GM19351 (cell line): ENCODE measurements around the gene MAP1LC3A.

ENCODE experiments used
- ATAC-seq: cut with Tn5 transposase; IDR thresholded peaks from one replicate; pipeline ENCODE4 v1.9.1; 2021; ENCODE audit warnings: mild to moderate bottlenecking, moderate library complexity; ENCODE audit not compliant: unreplicated experiment

The MAP1LC3A gene

DNA sequence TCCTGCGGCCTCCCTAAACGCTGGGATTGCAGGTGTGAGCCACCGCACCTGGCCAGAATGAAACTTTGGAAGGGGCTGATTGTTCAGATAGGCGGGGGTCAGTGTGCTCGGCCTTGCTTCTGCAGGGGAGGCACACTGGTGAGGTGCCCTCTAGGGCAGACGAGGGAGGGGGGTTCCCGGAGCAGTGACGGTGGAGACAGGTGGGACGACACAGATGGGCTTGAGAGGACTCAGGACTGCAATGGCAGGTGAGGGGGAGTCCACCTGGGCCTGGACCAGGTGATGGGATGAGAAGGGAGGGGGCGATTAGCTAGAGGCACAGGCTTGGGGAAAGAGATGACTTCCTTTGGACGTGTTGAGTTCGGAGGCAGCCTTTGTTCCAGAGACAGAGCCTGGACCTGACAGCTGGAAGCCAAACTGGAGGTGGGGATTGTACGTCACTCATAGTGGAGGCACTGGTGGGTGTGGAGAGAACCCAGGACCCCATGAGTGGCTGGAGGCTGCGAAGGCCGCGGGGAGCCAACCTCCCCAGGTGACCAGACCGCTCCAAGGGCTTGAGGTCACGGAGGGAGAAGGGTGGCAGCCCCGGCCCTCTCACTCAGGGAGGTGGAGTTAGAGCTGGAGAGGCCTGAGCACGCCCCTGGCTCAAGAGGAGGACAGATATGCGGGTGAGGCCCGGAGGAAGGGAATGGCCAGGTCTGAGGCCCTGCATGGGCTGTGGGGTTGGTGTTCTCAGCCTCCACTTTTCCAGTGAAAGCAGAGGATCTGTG, 10.5 kb upstream of the MAP1LC3A start:
- no peak for ATAC-seq

DNA sequence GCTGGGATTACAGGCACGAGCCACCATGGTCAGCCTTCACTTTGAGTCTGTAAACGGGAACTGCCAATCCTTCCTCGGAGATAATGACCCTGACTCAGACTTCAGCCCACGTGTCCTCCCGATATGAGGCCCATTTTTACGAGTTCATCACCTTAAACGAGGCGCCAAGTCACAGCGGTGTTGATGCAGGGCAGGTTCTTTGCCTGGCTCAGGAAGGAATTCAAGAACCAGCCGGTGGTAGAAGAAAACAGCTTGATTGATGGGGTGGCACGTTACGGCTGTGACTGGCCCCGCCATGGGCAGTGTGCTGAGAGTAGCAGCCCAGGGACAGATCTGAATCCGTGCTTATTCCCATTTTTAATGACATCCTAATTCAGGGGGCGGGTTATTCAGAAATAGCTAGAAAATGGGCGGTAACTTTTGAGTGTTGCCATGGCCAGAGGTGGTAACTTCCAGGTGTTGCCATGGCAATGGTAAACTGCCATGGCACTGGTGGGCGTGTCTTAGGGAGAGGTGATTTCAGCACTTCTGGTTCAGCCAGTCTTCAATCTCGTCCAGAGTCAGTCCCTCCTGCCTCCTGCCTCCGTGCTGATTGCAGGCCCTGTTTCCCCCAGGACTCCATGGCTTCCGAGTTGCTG, 9.1 kb upstream of the MAP1LC3A start:
- ATAC-seq = no peak

GRCh38 chr20:34549929-34550305, 8.6 kb upstream of the MAP1LC3A start:
- no peak for ATAC-seq

GRCh38 chr20:34552569-34552968, 5.9 kb upstream of the MAP1LC3A start:
- ATAC-seq = no peak

GRCh38 chr20:34553366-34553867, 5.1 kb upstream of the MAP1LC3A start:
- ATAC-seq = no peak

GRCh38 chr20:34557936-34558319, 590 bp upstream of the MAP1LC3A start:
- no peak for ATAC-seq

GRCh38 chr20:34559311-34560140, 1.0 kb downstream of the MAP1LC3A start:
- no peak for ATAC-seq

DNA sequence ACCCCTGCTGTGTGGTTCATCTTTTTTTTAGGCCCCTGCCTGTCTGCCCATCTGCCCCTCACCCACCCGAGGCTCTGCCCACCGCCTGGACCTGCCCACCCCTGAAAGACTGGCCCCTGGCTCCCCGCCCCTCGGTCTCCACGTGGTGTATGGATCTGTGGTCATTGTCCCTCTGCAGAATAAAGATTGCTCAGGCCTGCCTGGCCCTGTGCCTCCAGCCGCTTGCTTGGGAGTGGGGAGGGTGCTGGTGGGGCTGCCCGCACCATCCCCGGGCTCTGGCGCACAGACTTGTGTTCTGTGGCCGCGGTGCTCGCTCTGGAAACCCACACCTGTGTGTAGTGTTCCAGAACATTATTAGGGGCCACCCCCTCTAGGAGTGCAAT, 1.6 kb downstream of the MAP1LC3A start:
- ATAC-seq = no peak

DNA sequence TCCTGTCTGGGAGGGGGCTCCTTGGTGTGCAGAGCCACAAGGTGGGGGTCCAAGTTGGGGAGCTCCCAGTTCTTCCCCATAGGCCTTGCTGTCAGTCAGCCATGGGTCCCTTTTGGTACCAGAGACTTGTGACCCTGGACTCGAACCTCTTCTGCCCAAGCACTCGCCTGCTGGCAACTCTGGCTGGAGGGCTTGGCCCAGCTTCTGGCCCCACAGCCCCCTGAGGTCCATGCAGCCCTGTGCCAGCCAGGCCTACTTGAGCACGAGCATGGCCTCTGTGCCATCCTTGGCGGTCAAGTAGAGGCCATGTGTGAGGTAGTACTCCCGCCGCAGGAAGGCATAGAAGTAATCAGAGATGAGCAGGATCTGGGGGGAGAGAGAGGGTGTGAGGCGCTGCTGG, 2.1 kb downstream of the MAP1LC3A start:
- no peak for ATAC-seq

- ATAC-seq = no peak
These were observed 3.1 kb downstream of the MAP1LC3A start for GRCh38 chr20:34561661-34562060.

GRCh38 chr20:34562641-34563040, 4.1 kb downstream of the MAP1LC3A start:
- ATAC-seq = no peak

DNA sequence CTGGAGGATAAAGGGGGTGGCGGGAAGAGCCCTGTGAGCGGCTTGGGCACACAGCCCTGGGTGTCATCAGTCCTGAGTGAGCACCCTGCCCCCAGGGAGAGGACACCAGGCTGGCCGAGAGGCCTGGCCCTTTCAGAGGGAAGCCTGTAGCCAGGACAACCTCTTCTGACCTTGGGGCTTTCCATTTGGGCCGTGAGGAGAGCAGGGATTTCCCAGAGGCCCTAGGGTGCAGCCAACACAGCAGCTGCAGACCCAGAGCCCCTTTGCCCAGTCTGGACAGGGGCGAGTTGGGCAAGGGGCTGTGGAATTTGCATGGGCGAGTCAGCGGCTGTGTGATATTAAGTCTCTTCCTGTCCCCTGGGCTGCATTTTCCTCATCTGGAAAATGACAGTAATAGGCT, 6.3 kb downstream of the MAP1LC3A start:
- ATAC-seq = no peak

- no peak for ATAC-seq
These were observed 8.7 kb downstream of the MAP1LC3A start for GRCh38 chr20:34566978-34567891.

GRCh38 chr20:34567892-34568865, 9.7 kb downstream of the MAP1LC3A start:
- ATAC-seq = no peak

DNA sequence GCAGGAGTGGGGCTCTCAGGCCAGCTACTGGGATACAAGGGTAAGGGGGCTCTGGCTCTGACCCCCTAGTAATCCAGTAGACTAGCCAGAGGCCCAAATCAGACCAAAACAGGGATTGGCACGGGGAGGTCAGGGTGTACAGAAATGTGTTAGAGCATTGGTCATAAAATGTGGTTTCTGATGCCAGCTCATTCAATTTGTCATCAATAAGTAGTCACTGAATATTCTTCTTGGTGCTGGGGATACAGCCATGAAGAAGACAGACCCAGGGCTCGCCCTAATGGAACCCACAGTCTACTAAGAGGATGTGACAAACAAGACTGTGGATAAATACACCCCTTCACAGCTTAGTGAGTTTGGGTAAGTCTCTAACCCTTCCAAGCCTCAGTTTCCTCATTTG, 11.1 kb downstream of the MAP1LC3A start:
- no peak for ATAC-seq

- ATAC-seq = no peak
These were observed 12.4 kb downstream of the MAP1LC3A start for GRCh38 chr20:34570859-34571306.

GRCh38 chr20:34571753-34572152, 13.2 kb downstream of the MAP1LC3A start:
- no peak for ATAC-seq

DNA sequence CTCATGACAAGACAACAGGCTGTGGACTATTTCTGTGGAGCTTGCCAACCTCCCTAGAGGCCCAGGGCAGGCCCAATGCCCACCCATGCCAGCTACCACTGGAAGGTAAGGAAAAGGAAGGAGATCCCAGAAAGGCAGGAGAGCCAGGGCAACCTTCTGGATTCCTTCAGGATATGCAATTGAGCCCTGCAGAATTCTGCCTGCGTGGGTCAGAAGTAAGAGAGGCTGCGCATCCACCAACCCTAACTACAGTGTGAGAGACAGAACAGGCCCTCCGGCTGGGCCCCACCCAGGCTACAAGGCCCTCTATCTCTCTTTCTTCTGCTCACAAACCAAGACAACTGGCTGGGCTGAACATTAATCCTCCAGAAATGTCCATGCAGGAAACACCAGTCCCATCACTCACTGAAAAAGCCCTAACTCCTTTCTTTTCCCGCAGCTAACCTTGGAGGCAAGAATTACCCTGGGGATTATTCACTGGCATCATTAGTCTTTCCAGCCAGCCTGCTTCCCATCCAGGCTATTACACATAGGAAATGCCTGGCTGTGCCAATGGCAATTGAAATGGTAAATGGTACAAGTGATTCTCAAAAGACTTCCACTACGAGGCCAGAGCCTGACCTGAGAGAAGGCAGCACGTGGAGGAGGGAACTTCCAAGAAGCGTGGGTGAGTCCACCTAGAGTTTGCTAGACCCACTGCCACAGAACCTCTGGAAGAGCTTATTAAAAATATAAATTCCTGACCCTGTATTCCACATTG, 15.2 kb downstream of the MAP1LC3A start:
- no peak for ATAC-seq

DNA sequence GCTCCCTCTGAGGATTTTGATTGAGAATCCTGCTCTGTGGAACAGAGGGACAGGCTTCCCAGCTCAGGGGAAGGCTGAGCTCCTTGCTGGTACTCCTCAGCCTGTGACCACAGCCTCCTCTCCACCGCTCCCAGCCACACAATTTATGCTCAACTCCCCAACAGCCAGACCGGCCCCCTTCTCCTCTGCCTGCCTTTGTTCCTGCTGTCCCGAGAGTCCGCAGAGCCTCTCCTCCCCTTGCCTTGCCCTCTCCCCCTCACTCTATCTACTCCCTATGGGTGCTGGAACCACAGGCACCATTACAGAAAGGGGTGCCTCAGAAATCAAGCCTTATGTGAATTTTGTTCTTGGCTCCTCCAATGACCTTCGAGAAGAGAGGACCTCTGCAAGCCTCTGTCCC, 15.9 kb downstream of the MAP1LC3A start:
- ATAC-seq = no peak
